HG03196 (cell line): ENCODE measurements around the gene DGKE.

Experiments used
- ATAC-seq: cut with Tn5 transposase; IDR thresholded peaks from one replicate; pipeline ENCODE4 v1.9.1; 2021; ENCODE audit not compliant: unreplicated experiment

The DGKE gene

DNA sequence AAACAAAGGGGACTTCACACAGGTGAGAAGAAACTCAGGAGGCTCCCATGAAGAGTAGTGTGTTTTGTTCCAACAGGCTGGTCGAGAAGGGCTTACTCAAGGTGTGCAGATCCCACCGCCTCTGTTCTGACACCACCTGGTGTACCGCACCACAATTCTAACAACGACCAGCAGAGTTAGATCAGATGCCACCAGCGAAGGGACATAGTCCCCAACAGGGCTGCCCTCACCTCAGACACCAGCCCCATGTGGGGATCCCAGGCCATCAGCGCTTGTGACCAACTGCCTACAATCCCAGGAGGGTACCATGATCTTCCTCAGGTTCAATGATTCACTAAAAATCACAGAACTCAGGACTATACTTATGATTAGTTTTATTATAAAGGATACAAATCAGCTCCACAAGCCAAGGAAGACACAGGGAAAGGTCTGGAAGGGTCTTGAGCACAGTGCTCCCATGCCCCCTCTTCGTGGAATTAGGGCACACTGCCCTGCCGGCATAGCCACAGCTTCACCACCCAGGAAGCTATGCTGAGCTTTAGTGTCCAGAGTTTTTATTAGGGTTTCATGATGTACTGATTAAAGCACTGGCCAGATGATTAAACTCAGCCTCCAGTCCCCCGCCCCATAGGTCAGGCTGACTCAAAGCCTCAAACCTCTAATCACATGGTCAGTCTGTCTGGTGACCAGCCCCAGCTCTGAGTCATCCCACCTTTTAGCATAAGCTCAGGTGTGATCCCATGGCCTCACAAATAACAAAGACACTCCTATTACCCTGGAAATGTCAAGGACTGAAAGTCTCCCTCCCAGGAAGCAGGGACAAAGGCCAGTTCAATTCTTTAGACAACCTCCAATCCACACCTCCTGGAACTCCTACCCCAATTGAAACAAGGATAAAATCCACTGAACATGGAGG is 53.9 kb downstream of the DGKE start:
- no peak for ATAC-seq

DNA sequence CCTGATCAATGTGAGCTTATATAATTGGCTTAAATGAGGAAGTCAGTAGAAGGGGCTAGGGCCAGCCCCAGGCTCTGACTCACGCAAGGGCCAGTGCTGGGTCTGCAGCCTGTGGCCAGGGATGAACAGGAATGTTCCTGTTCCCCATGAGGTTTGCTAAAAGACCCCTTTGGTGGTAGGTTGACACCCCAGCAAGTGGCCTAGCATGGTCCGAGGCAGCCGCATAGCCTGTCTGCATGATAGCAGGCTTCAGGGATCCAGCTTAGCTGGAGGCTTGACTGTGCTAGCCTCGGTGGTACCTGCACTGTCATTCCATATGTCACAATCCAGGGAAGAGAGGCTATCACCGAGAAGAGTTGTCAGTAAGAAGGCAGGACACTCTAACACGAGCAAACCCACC is 56.4 kb downstream of the DGKE start:
- ATAC-seq: no peak

DNA sequence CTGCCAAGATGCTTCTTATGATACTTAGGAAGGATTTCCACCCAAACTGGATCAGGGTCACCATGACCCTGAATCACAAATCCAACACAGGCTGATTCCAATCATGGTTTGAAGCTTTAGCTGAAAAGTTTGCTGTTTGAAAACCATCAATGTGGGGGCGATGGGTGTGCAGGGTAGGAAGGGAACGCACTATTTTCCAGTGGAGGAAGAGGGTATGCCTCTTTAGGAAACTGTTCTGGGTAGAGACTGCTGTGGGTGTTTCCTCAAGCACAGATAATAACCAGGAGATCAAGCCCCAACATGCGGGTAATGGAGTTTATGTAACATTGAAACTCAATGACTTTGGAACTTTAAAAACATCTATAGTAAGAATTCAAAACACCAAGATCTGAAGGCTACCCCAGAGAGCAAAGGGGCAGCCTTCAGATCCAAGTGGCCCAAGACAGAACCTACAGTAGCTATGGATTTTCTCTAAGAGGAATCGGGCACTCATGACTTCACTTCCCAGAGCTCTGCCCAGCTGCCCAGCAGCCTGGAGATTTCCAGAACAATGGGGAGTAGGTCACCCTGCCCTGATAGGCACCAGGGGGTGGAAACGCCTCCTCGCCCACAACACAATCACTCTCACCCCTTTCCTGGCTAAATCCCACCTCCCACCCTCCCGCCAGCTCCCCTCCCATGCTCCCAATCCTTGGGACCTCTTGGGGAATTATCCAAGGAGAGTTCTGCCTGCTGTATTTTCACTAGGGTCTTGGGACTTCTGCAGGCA is 57.1 kb downstream of the DGKE start:
- ATAC-seq: no peak

DNA sequence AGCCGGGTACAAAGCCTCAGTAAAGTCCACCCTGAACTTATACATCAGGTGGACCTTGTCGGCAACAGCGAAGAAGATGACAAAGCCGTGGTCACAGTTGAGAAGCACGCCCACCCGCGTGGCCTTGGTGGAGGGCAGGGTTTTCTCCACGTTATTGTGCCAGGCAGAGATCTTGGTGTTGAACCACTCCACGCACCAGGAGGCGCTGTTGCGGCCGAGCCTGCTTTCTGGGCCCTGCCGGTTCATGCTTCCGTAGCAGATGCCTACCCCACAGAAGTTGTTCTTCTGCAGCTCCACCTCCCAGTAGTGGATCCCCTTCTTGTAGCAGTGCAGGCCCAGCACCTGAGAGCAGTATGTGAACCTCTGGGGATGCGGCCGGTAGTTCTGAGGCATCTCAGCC is 57.8 kb downstream of the DGKE start:
- ATAC-seq: no peak

DNA sequence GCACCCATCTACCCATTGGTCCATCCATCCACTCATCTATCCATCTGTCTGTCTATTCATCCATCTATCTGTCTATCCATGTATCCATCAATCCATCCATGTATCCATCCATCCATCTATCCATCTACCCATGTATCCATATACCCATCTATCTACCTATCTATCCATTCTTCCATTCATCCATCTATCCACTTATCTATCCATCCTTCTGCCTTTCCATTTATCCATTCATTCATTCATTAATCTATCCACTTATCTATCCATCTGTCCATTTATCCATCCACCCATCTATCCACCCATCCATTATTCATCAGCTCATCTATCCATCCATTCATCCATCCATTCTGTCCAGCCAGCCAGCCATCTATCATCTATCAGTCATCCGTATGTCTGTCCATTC is 58.4 kb downstream of the DGKE start:
- ATAC-seq: no peak

DNA sequence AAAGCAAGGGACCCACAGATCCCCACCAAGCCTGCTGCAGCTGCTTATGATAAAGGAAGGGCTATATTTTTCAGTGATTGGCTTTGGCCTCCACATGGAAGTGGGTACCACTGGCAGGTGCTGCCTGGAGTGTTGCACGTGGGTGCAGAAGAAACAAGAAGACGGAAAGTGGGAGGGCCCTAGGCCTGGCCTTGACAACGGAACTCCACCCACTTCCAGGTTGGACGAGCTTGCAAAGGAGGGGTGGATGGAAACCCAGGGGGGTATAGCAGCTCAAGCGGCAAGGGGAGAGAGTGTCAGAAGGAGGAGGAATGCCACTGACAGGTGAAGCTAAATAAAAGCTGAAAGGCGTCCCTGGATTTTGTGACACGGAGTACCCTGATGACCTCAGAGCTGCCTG is 59.6 kb downstream of the DGKE start:
- ATAC-seq: no peak

DNA sequence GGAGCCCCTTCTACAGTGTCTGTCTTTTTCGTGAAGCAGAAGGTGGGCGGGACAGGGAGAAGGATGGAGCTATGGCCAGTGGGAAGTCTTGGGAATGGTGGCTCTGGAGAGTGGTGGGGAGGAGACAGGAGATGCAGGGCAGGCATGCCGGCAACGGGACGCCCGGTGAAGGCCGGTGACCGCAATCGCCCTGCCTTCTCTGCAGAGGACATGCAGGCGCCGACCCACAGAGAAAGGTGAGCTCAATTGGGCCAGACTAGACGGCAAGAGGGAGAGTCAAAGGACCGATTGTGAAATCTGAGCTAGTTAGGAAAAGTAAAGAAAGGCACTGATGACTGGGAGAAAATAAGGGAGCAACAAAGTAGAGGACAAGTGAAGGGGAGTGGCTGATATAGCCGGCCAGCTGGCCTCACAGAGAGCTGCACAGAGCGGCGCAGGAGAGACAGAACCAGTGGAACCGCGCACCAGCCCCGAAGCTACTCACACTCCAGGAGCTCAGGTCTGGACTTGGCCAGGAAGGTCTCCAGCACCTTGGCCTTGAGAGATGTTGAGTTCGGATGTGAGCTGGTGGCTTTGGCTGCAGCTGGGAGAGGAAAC is 61.0 kb downstream of the DGKE start:
- ATAC-seq: no peak

DNA sequence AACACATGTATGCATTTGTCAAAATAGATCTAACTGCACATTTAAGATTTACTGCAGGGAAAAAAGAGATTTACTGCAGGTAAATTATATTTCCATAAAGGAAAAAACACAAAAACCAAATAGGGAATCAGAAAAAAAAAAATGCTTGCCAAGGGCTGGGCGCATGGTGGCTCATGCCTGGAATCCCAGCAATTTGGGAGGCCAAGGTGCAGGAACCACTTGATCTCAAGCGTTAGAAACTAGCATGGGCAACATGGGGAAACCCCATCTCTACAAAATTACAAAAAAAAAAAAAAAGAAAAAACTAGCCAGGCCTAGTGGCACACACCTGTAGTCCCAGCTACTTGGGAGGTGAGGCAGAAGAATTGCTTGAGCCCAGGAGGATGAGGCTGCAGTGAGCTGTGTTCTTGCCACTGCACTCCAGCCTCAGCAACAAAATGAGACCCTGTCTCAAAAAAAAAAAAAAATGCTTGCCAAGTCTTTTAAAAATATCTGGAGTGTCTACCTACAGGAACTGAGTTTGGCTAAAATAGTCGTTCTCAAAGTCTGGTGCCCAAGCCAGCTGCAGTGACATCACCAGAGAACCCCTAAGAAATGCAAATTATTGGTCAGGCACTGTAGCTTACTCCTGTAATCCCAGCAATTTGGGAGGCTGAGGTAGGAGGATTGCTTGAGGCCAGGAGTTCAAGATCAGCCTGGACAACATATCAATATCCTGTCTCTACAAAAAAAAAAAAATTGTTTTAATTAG is 62.4 kb downstream of the DGKE start:
- ATAC-seq: no peak

DNA sequence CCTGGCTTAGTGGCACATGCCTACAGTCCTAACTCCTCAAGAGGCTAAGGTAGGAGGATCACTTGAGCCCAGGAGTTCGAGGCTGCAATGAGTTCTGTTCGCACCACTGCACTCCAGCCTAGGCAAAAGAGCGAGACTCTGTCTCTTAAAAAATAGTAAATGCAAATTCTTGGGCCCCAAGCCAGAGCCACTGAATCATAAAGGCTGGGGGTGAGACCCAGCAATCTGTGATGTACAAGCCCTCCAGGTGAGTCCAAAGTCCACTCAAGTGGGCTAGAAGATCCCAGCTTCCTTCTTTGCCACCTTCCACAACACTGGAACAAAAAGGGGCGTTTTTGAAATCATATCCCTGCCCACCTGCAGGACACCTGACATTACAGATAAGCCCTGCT is 63.0 kb downstream of the DGKE start:
- ATAC-seq: no peak

DNA sequence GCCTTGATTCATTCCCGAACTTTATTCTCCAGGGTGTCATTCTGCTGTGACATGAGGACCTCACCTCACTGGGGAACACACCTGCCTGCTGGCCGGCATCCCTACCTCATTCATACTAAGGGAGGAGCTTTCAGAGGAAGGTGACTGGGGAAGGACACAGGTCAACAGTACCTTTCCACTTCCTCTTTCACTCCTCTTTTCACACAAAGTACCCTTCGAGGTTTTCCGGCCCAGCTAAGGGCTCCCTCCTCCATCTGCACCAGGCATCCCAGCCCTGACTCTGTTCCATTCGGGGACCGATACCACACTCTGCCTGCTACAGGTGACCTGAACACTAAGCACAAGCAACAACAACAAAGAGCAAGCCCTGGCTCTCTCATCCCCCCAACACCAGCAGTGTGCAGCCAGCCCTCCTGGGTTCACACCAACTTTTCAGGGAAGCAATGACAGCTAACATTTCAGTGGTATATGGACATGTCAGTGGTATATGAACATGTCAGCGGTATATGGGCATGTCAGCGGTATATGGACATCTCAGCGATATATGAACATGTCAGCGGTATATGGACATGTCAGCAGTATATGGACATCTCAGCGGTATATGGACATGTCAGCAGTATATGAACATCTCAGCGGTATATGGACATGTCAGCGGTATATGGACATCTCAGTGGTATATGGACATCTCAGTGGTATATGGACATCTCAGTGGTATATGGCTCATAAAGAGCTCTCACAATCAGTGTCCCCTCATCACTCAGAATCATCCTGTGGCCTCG is 63.9 kb downstream of the DGKE start:
- ATAC-seq: no peak

DNA sequence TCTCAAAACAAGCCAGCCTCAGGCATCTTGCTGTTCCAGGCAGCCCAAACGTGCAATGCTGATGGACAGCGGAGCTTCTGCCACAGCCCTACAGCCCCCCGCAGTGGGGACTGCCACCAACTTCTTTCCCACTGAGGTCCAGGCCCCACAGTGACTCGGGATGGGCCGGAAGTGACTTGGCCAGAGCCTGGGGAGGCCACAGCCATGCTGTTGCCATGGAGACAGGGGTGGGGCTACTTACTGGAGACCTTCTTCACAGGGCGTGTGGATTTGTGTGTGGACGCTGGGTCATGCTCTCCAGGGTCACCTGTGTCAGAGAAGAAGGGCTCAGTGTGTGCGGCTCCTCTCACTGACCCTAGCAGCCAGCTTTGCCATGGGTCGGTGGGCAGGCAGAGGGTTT is 64.9 kb downstream of the DGKE start:
- no peak for ATAC-seq

DNA sequence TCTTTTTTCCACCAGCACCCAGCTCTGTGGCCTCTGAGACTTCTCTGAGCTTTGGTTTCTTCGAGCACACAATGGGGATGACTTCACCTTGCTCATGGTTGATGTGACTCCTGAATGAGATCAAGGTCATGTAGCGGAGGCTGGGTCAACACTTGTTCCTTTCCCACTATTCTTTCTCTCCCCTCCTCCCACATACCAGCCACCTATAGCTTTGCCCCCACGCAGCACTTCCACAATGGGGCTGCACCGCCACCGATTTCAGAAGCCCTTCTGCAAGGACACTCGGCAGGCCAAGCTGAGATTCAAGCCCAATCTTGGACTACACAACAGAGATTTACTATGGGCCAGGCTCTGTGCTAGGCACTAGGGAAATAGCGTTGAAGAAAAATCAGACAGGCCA is 65.5 kb downstream of the DGKE start:
- ATAC-seq: no peak

DNA sequence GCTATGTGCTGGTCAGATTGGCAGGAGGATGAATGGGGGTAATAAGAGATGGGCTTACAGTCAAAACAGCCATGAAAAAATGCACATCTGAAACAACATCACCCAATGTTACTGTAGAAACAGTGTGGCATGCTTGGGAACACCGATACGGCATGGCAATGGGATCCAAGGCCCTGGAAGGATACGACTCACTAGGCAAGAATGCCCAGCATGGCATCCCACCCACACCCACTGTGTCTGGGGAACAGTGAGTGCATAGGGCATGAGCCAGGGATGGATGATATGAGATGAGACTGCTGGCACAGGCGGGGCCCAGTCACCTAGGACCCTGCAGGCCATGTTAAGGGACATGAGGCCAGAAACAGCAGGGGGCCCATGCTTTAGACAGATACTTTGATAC is 68.4 kb downstream of the DGKE start:
- ATAC-seq: no peak

DNA sequence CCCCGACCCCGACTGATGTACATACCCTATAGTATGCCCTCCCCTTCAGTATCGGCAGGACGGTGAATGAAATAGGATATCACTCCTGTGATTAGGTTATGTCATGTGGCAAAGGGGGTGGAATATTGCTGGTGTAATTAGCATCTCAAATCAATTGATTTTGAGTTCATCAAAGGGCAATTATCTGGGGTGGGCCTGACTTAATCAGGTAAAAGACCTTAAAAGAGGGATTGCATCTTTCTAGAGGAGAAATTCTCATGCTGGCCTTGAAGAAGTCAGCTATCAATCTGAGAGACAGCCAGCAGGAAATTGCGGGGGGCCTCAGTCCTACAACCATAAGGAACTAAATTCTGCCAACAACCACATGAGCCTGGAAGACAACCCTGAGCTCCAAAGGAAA is 69.6 kb downstream of the DGKE start:
- no peak for ATAC-seq

DNA sequence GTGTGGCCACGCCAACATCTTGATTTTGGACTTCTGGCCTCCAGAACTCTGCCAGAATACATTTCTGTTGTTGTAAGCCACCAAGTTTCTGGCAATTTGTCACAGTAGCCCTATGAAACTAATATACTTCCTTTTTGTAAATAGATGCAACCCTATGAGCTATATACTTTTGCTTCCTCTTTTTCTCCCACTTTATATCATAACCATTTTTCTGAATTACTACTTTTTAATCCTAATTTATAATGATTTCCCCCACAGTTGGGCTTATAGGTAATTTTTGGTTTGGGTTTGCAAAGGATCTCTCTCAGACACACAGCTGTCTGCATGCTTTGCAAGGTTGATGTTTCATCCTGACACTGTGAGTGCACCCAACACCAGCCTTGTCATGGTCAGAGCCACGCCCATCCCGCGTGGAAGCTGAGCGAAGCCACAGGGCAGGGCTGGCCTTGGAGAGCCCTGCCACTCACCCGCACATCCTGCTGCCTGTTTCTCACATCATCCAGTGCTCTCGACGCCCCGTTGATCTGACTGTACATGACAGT is 74.1 kb downstream of the DGKE start:
- ATAC-seq: peak; percentile 86

DNA sequence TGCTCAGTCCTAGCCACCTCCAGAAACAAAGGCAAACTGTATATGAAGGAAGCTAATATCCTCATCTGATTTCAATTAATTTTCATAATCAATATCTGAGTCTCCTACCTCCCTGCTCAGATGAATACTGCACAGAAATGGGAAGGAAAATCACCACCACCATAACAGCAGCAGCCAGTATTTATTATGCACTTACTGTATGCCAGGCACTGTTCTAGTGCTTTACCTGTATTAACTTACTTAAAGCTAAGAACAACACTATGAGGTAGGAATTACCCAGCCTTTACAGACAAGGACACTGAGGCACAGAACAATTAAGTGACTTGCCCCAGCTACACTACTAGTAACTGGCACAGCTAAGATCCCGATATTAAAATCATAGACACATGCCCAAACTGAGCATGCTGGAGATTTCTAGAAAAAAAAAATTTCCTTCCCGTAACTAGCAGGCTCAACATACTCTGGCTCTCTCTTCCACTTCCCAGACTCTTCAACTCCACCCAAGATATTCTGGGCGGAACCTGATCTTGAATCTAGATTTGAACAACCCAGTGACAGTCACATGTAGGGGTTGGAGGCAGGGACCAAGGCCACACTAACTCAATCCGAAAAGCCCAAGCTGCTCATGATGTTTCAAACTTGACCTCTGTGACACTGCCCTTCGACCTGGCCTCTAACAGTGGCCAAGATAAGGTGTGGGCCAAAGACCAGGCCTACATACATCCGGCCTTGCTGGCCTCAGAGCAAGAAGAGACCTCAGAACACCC is 76.0 kb downstream of the DGKE start:
- ATAC-seq: no peak

DNA sequence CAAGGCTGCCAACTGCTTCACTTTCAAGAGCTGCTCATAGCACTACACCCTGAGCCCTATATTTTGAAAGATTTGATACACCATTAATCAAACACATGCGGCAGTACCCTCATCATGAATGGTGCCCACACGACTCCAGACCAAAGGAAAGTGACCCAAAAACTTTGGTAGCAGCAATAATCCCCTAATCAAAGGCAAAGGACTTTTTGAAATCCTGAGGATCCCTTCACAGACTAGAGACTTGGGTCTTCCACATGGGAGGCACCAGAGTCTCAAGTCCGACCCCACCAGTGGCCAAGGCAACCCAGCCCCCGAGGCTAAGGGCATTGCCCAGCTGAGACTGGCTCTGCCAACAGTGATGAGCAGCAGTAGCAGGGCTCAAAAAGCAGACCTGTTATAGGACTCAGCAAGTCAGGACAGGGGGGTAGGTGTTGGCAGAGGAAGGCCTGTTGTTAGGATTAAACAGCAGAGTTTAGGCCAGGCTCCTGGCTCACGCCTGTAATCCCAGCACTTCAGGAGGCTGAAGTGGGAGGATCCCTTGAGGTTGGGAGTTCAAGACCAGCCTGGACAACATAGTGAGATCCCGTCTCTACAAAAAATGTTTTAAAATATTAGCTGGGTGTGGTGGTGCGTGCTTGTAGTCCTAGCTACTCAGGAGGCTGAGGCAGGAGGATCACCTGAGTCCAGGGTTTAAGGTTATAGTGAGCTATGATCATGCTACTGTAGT is 76.7 kb downstream of the DGKE start:
- no peak for ATAC-seq

DNA sequence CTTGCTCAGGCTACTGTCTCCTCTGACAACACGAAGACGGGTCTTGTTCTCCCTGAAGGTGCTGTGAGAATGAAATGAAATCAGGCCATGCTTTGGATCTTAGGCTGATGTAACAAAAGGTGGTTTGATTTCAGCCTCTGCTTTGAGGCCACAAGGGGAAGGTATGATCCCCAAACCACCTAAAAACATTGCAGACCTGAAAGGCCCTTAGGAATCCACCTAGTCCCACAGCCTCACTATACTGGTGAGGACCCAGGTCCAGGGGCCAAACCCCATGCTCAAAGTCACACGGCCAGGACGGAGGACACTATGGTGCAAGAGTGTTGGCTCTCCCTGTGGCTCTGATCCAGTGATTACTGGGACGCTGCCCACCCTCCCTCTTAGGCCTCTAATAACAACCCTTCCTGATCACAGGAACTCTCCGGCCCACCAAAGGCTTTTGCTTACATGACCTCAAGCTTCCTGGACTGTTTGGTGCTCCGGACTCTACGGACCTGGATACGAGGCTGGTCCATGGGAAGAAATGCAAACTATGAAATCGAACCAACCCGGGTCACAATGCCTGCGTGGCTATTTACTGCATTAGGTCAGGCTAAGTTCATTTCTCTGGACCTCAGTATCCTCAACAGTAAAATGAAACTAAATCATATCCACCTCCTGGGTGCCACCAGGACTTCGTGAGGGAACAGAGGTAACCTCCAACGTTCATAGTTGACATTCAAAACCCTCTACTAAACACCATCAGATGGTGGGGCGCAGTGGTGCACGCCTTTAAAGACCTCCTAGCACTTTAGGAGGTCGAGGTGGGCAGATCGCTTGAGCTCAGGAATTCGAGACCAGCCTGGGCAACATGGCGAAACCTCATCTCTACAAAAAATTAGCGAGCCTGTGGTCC is 78.4 kb downstream of the DGKE start:
- ATAC-seq: no peak
